ENCODE data around the gene AMZ2. TPM values are rescaled to one million over a fixed set of nuclear protein-coding genes. Genes with fewer than 3 reads are reported as not detected.
A peak's percentile ranks its signal among the peaks of the same experiment; 100 is the strongest.
"Not testable (repeated sequence)": the region's sequence is repeated elsewhere in the genome, so short reads cannot be mapped to it uniquely, and the experiment has no call there.

The AMZ2 gene
- total RNA-seq, 1 donor from 2014 or later = 76.2 TPM

DNA sequence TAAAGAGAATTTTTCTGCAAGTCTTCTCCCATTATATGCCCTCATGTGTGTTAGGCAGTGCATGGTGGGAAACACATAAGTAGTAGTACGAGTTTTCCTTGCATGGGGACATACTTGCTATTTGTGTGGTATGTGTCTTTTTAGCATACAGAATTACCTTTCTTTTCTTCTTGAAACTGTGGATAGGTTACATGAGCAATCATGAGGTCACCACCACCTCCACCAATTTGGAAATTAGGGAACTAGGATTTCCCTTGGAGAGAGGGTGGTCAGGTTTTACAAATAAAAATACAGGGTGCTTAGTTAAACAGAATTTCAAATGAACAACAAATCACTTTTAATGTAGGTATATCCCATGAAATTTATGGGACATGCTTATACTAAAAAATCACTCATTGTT, 16.3 kb upstream of the AMZ2 start:
- Histone ChIP-seq H3K79me2 (ENCODE audit: insufficient read depth, low read length) (no peaks in the 10 kb centered on the region), H3K27me3 (ENCODE audit: insufficient read depth, low read length) (no peaks in the 10 kb centered on the region), H3K4me1 (ENCODE audit: insufficient read depth, low read length) (peaks cover 2% of the 10 kb centered on the region), H3K36me3 (ENCODE audit: insufficient read depth, low read length) (no peaks in the 10 kb centered on the region), H4K20me1 (ENCODE audit: insufficient read depth, low read length) (no peaks in the 10 kb centered on the region), H3K27ac (ENCODE audit: low read depth, low read length) (no peak overlapping the region), H3K9me3 (ENCODE audit: insufficient read depth, low read depth, low read length) (no peaks in the 10 kb centered on the region), H3K9ac (ENCODE audit: low read length) (no peak overlapping the region), H2AFZ (ENCODE audit: low read depth, low read length) (no peak overlapping the region), H3K4me2 (ENCODE audit: low read length) (no peak overlapping the region), H3K4me3 (ENCODE audit: insufficient read depth, low read depth, low read length) (no peak overlapping the region)
- peaks cover 4% of the 10 kb centered on the region for H3K4me1 Mint-ChIP-seq (ENCODE audit: low read depth, unreplicated experiment)
- no peaks in the 10 kb centered on the region for H3K27me3 Mint-ChIP-seq (ENCODE audit: low read depth, unreplicated experiment)
- no peak overlapping the region for H3K4me3 Mint-ChIP-seq (ENCODE audit: unreplicated experiment)
- H3K9me3 Mint-ChIP-seq (ENCODE audit: unreplicated experiment) = peaks cover 4% of the 10 kb centered on the region
- no peak for DNase-seq (ENCODE audit: low read depth)
- FAIRE-seq = no peak
- TF ChIP-seq, protein P1, sequence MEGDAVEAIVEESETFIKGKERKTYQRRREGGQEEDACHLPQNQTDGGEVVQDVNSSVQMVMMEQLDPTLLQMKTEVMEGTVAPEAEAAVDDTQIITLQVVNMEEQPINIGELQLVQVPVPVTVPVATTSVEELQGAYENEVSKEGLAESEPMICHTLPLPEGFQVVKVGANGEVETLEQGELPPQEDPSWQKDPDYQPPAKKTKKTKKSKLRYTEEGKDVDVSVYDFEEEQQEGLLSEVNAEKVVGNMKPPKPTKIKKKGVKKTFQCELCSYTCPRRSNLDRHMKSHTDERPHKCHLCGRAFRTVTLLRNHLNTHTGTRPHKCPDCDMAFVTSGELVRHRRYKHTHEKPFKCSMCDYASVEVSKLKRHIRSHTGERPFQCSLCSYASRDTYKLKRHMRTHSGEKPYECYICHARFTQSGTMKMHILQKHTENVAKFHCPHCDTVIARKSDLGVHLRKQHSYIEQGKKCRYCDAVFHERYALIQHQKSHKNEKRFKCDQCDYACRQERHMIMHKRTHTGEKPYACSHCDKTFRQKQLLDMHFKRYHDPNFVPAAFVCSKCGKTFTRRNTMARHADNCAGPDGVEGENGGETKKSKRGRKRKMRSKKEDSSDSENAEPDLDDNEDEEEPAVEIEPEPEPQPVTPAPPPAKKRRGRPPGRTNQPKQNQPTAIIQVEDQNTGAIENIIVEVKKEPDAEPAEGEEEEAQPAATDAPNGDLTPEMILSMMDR (IDR thresholded peaks at IDR 0.05; ENCODE audit: insufficient read depth, low read depth, low read length) = no peak
- TF ChIP-seq EZH2 (IDR thresholded peaks at IDR 0.05; ENCODE audit: insufficient read depth, low read length) = no peak
- peaks cover 3% of the 10 kb centered on the region for H3K36me3 Mint-ChIP-seq (ENCODE audit: low read depth, unreplicated experiment)
- H3K27ac Mint-ChIP-seq (ENCODE audit: unreplicated experiment) = no peak overlapping the region

DNA sequence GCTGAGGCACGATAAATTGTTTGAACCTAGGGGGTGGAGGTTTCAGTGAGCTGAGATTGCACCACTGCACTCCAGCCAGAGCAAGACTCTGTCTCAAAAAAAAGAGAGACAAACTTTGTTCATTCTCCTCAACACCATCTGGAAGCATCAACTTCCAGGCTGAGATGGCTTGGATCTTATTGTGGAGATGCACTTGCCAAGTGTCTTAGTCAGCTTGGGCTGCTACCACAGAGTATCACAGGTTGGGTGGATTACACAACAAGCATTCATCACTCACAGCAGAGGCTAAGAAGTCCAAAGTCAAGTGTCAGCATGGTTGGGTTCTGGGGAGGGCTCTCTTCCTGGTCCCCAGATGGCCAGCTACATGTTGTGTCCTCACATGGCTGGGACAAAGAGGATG, 15.1 kb upstream of the AMZ2 start:
- H3K9me3 ChIP-seq (ENCODE audit: insufficient read depth, low read depth, low read length); H3K36me3 ChIP-seq (ENCODE audit: insufficient read depth, low read length); H3K9me3 Mint-ChIP-seq (ENCODE audit: unreplicated experiment); H3K4me3 ChIP-seq (ENCODE audit: insufficient read depth, low read depth, low read length); H3K36me3 Mint-ChIP-seq (ENCODE audit: low read depth, unreplicated experiment); H3K27me3 Mint-ChIP-seq (ENCODE audit: low read depth, unreplicated experiment); H4K20me1 ChIP-seq (ENCODE audit: insufficient read depth, low read length); FAIRE-seq; H3K4me3 Mint-ChIP-seq (ENCODE audit: unreplicated experiment); H3K79me2 ChIP-seq (ENCODE audit: insufficient read depth, low read length); H3K27me3 ChIP-seq (ENCODE audit: insufficient read depth, low read length); H2AFZ ChIP-seq (ENCODE audit: low read depth, low read length); H3K27ac ChIP-seq (ENCODE audit: low read depth, low read length); H3K4me1 ChIP-seq (ENCODE audit: insufficient read depth, low read length); H3K9ac ChIP-seq (ENCODE audit: low read length); H3K4me2 ChIP-seq (ENCODE audit: low read length); H3K27ac Mint-ChIP-seq (ENCODE audit: unreplicated experiment); H3K4me1 Mint-ChIP-seq (ENCODE audit: low read depth, unreplicated experiment): not testable (repeated sequence)
- DNase-seq (ENCODE audit: low read depth) = peak; percentile 65

DNA sequence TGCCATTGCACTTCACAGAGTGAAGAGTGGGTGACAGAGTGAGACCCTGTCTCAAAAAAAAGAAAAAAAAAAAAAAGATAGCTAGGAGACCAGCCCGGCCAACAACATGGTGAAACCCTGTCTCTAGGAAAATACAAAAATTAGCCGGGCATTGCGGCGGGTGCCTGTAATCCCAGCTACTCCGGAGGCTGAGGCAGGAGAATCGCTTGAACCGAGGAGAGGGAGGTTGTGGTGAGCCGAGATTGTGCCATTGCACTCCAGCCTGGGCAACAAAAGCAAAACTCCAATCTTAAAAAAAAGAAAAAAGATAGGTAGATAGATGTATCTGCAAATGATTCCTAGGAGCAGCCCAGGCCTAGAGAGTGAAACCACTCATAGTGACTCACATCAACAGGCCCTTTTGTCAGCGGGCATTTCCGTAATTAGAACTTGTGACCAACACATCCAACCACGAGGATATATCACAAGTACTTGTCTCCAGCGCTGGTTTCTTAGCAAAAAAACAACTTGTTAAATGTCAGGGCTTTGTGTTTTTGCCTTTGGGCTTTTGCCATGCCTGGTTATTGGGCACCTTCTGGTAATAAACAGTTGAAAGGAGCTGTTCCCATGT, 13.0 kb upstream of the AMZ2 start:
- DNase-seq (ENCODE audit: low read depth) = peak; percentile 92
- H3K27ac Mint-ChIP-seq (ENCODE audit: unreplicated experiment) = peak overlapping the region; percentile 12

DNA sequence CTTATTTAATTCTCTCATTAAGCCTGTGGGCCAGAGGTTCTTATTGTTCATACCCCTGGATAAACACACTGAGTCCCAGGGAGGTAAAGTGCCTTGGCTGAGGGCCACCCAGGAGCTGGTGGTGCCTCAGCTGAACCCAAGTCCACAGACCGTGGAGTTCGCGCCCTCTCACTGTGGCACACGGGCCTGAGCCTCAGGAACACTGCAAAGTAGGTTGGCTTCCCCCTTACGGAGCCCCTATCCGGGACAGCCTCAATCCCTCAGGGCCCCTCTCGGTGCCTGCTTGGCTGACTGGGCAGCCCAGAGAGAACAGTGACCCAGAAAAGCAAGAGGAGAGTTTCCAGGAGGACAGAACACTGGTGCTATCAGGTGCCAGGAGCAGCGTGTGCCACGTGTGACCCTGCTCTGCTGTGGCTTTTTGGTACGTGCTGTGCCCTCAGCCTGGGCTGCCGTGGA, 12.5 kb upstream of the AMZ2 start:
- not testable (repeated sequence) for H3K4me3 Mint-ChIP-seq (ENCODE audit: unreplicated experiment); H3K79me2 ChIP-seq (ENCODE audit: insufficient read depth, low read length); H3K36me3 Mint-ChIP-seq (ENCODE audit: low read depth, unreplicated experiment); H3K9me3 Mint-ChIP-seq (ENCODE audit: unreplicated experiment); H3K9ac ChIP-seq (ENCODE audit: low read length); FAIRE-seq; H3K27ac ChIP-seq (ENCODE audit: low read depth, low read length); H3K4me1 Mint-ChIP-seq (ENCODE audit: low read depth, unreplicated experiment); H3K4me3 ChIP-seq (ENCODE audit: insufficient read depth, low read depth, low read length); DNase-seq (ENCODE audit: low read depth); H3K27me3 Mint-ChIP-seq (ENCODE audit: low read depth, unreplicated experiment); H4K20me1 ChIP-seq (ENCODE audit: insufficient read depth, low read length); H2AFZ ChIP-seq (ENCODE audit: low read depth, low read length); H3K4me1 ChIP-seq (ENCODE audit: insufficient read depth, low read length); H3K36me3 ChIP-seq (ENCODE audit: insufficient read depth, low read length); H3K27me3 ChIP-seq (ENCODE audit: insufficient read depth, low read length); H3K9me3 ChIP-seq (ENCODE audit: insufficient read depth, low read depth, low read length)
- H3K27ac Mint-ChIP-seq (ENCODE audit: unreplicated experiment) = peak overlapping the region; percentile 12
- peak overlapping the region; percentile 40 for H3K4me2 ChIP-seq (ENCODE audit: low read length)

More for the DNA sequence above, 13.0 kb upstream of the AMZ2 start:
- not testable (repeated sequence) for H3K9me3 Mint-ChIP-seq (ENCODE audit: unreplicated experiment); H3K4me1 ChIP-seq (ENCODE audit: insufficient read depth, low read length); H3K27me3 Mint-ChIP-seq (ENCODE audit: low read depth, unreplicated experiment); H3K27me3 ChIP-seq (ENCODE audit: insufficient read depth, low read length); H3K36me3 ChIP-seq (ENCODE audit: insufficient read depth, low read length); H3K36me3 Mint-ChIP-seq (ENCODE audit: low read depth, unreplicated experiment); H3K4me1 Mint-ChIP-seq (ENCODE audit: low read depth, unreplicated experiment); H3K27ac ChIP-seq (ENCODE audit: low read depth, low read length); H3K9ac ChIP-seq (ENCODE audit: low read length); FAIRE-seq; H3K4me3 Mint-ChIP-seq (ENCODE audit: unreplicated experiment); H3K79me2 ChIP-seq (ENCODE audit: insufficient read depth, low read length); H4K20me1 ChIP-seq (ENCODE audit: insufficient read depth, low read length); H3K4me3 ChIP-seq (ENCODE audit: insufficient read depth, low read depth, low read length); H2AFZ ChIP-seq (ENCODE audit: low read depth, low read length); H3K9me3 ChIP-seq (ENCODE audit: insufficient read depth, low read depth, low read length)
- H3K4me2 ChIP-seq (ENCODE audit: low read length) = peak overlapping the region; percentile 40

DNA sequence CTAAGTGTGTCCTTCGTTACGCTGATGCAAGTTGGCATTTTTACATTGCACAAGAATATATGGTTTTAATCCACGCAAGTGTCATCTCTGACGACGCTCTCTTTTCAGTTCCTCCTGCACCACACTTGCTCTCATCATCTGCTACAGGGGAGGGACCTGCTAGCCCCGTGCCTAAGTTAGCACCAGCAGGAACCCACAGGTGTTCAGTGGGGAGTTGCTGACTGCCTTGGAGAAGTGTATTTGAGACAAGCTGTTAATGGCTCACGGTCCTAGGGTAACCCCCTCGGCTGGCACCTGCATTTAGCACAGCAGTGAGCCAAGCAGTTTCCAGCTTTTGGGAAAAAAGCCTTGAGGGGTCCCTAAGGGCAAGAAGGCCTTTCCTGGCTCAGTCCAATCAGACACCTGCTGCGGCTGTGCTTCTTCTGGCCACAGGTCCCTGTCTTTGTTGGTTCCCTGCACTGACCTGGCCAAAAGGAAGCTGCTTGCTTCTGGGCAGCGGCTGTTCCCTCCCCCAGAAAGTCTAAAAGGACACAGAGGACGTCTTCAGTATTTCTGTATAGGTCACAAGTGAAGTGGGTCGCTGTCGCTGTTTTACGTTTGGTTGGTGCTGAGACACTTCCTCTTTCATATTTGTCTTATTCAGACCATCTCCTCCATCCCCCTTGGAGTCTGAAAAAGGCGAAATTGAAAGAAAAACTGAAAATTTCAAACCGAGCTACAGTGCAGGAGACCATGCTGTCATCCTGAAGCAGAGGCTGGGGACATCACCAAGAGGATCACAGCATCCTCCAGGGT, 10.3 kb upstream of the AMZ2 start:
- H3K27ac Mint-ChIP-seq (ENCODE audit: unreplicated experiment); H3K36me3 ChIP-seq (ENCODE audit: insufficient read depth, low read length); H3K79me2 ChIP-seq (ENCODE audit: insufficient read depth, low read length); H3K4me2 ChIP-seq (ENCODE audit: low read length); H3K4me1 Mint-ChIP-seq (ENCODE audit: low read depth, unreplicated experiment); H3K9me3 Mint-ChIP-seq (ENCODE audit: unreplicated experiment); DNase-seq (ENCODE audit: low read depth); H3K9ac ChIP-seq (ENCODE audit: low read length); H3K4me3 ChIP-seq (ENCODE audit: insufficient read depth, low read depth, low read length); H3K27me3 Mint-ChIP-seq (ENCODE audit: low read depth, unreplicated experiment); H3K27me3 ChIP-seq (ENCODE audit: insufficient read depth, low read length); FAIRE-seq; H2AFZ ChIP-seq (ENCODE audit: low read depth, low read length); H4K20me1 ChIP-seq (ENCODE audit: insufficient read depth, low read length); H3K36me3 Mint-ChIP-seq (ENCODE audit: low read depth, unreplicated experiment); H3K4me1 ChIP-seq (ENCODE audit: insufficient read depth, low read length); H3K27ac ChIP-seq (ENCODE audit: low read depth, low read length); H3K9me3 ChIP-seq (ENCODE audit: insufficient read depth, low read depth, low read length); H3K4me3 Mint-ChIP-seq (ENCODE audit: unreplicated experiment): not testable (repeated sequence)

Data from astrocyte (in vitro differentiated cells and primary cell).